Measurements from ENCODE around the gene CIC. TPM values are rescaled to one million over a fixed set of nuclear protein-coding genes. Genes with fewer than 3 reads are reported as not detected.

Gene CIC
- total and polyA plus RNA-seq, 9 of the 15 experiments (the other 6 are each of a cell fraction or from before 2014, with no cell fraction given): 0.07 to 44.7 (median 8.6) TPM

GRCh38 chr19:42242512-42243409, 26.3 kb upstream of the CIC start, which contains the start of gene GSK3A (continued):
- TF ChIP-seq NR4A1 (CRISPR knock-in tag; IDR thresholded peaks at IDR 0.05) (0 out of 2 replicates have a peak, but pooled peaks have one; percentile 54), NR4A1 (tag; IDR thresholded peaks at IDR 0.05) (peak; percentile 76; the same call in 1 of the 2 replicates), JUND (IDR thresholded peaks at IDR 0.05; ENCODE audit: borderline replicate concordance, low read depth, low read length) (peak; percentile 72), JUND (tag; IDR thresholded peaks at IDR 0.05; ENCODE audit: borderline replicate concordance, low read depth, low read length) (peak; percentile 11; the same call in 2 of the 3 replicates), ATF6 (CRISPR knock-in tag; IDR thresholded peaks at IDR 0.05) (no peak), NFYB (IDR thresholded peaks at IDR 0.05; ENCODE audit: extremely low read depth, insufficient read length) (peak; percentile 6), TSC22D4 (tag; IDR thresholded peaks at IDR 0.05) (no peak), KLF13 (tag; IDR thresholded peaks at IDR 0.05; ENCODE audit: borderline replicate concordance, low read depth) (peak; percentile 91), CREM (IDR thresholded peaks at IDR 0.05; ENCODE audit: low read depth) (peak; percentile 97), NR3C1 (CRISPR knock-in tag; IDR thresholded peaks at IDR 0.05) (no peak), GTF2B (IDR thresholded peaks at IDR 0.05; ENCODE audit: extremely low read depth, insufficient read length) (peak; percentile 68), ZNF143 (CRISPR knock-in tag; IDR thresholded peaks at IDR 0.05) (peak; percentile 87), ETV1 (tag; conservative IDR thresholded peaks at IDR 0.05; ENCODE audit: low read depth) (peak; percentile 41; the same call in 1 of the 2 replicates), ZNF134 (CRISPR knock-in tag; conservative IDR thresholded peaks at IDR 0.05) (peak; percentile 20; the same call in 1 of the 2 replicates)
- TF ChIP-seq, protein P1, sequence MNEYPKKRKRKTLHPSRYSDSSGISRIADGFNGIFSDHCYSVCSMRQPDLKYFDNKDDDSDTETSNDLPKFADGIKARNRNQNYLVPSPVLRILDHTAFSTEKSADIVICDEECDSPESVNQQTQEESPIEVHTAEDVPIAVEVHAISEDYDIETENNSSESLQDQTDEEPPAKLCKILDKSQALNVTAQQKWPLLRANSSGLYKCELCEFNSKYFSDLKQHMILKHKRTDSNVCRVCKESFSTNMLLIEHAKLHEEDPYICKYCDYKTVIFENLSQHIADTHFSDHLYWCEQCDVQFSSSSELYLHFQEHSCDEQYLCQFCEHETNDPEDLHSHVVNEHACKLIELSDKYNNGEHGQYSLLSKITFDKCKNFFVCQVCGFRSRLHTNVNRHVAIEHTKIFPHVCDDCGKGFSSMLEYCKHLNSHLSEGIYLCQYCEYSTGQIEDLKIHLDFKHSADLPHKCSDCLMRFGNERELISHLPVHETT (CRISPR knock-in tag; conservative IDR thresholded peaks at IDR 0.05 in 1 of 2, IDR thresholded peaks at IDR 0.05 in 1 of 2): peak in 1 of 2 experiments; percentile 68; a peak in 2 of 4 replicates
- TF ChIP-seq, protein P2, sequence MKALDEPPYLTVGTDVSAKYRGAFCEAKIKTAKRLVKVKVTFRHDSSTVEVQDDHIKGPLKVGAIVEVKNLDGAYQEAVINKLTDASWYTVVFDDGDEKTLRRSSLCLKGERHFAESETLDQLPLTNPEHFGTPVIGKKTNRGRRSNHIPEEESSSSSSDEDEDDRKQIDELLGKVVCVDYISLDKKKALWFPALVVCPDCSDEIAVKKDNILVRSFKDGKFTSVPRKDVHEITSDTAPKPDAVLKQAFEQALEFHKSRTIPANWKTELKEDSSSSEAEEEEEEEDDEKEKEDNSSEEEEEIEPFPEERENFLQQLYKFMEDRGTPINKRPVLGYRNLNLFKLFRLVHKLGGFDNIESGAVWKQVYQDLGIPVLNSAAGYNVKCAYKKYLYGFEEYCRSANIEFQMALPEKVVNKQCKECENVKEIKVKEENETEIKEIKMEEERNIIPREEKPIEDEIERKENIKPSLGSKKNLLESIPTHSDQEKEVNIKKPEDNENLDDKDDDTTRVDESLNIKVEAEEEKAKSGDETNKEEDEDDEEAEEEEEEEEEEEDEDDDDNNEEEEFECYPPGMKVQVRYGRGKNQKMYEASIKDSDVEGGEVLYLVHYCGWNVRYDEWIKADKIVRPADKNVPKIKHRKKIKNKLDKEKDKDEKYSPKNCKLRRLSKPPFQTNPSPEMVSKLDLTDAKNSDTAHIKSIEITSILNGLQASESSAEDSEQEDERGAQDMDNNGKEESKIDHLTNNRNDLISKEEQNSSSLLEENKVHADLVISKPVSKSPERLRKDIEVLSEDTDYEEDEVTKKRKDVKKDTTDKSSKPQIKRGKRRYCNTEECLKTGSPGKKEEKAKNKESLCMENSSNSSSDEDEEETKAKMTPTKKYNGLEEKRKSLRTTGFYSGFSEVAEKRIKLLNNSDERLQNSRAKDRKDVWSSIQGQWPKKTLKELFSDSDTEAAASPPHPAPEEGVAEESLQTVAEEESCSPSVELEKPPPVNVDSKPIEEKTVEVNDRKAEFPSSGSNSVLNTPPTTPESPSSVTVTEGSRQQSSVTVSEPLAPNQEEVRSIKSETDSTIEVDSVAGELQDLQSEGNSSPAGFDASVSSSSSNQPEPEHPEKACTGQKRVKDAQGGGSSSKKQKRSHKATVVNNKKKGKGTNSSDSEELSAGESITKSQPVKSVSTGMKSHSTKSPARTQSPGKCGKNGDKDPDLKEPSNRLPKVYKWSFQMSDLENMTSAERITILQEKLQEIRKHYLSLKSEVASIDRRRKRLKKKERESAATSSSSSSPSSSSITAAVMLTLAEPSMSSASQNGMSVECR (CRISPR knock-in tag; IDR thresholded peaks at IDR 0.05): peak; percentile 12; the same call in 1 of the 2 replicates
